Measurements from ENCODE around the gene CEP83. TPM values are rescaled to one million over a fixed set of nuclear protein-coding genes. Genes with fewer than 3 reads are reported as not detected.

CEP83 gene
- polyA plus RNA-seq, 1 donor from 2014 or later: 19.5 TPM

DNA sequence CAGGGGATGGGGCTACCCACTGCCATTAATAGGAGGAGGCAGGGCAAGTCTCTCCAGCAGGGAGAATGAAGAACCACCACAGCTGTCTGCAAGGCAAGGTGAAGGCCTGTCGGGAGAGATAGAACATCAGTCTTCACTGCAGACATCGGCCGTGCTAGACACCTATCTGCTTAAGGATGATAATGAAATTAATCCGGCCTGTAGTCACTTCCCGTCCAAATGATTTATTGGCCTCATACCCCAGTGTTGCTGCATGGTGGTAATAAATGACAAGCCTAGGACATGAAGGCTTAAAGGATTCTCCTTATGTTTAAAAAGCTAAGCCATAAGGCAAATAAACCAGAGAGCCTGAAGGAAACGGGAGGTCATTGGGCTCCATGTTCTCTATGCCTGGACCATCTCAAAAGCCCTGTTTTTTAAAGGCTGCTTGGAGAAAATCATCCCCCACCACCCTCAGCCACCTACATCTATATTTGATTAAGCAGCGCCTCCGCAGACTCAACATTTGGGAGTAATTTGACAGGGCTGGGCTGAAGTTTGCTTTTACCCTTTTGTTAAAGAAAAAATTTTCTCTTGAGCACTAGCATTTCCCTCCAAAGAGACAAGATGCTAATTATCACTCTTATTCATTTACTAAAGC, 173.6 kb downstream of the CEP83 start:
- Histone ChIP-seq H3K4me3 (ENCODE audit: low read length) (no peak overlapping the region), H3F3A (ENCODE audit: insufficient read depth, low read length, poor library complexity, severe bottlenecking) (no peaks in the 10 kb centered on the region), H3K27me3 (ENCODE audit: insufficient read depth, low read depth, low read length) (no peaks in the 10 kb centered on the region), H3K9me3 (ENCODE audit: low read length) (no peaks in the 10 kb centered on the region), H3K4me2 (ENCODE audit: low read length) (no peak overlapping the region), H3K79me2 (replicated peaks; ENCODE audit: insufficient read depth, low read length) (no peaks in the 10 kb centered on the region), H2AFZ (ENCODE audit: low read depth, low read length) (no peak overlapping the region), H3K9ac (ENCODE audit: low read length) (no peak overlapping the region), H3K9me2 (ENCODE audit: insufficient read depth, low read length) (no peaks in the 10 kb centered on the region), H3K27ac (ENCODE audit: low read length) (no peak overlapping the region), H3K36me3 (ENCODE audit: insufficient read depth, low read length) (peaks cover 10% of the 10 kb centered on the region), H4K20me1 (ENCODE audit: insufficient read depth) (no peaks in the 10 kb centered on the region)
- no peak for TF ChIP-seq EZH2 (IDR thresholded peaks at IDR 0.05; ENCODE audit: borderline replicate concordance, insufficient read depth, low read length, poor library complexity, severe bottlenecking)
- no peak for TF ChIP-seq POLR2AphosphoS5 (IDR thresholded peaks at IDR 0.05)
- TF ChIP-seq TAF1 (IDR thresholded peaks at IDR 0.05; ENCODE audit: low read depth): no peak
- TF ChIP-seq EP300 (conservative IDR thresholded peaks at IDR 0.05; ENCODE audit: poor library complexity, severe bottlenecking): no peak
- TF ChIP-seq, protein P1, sequence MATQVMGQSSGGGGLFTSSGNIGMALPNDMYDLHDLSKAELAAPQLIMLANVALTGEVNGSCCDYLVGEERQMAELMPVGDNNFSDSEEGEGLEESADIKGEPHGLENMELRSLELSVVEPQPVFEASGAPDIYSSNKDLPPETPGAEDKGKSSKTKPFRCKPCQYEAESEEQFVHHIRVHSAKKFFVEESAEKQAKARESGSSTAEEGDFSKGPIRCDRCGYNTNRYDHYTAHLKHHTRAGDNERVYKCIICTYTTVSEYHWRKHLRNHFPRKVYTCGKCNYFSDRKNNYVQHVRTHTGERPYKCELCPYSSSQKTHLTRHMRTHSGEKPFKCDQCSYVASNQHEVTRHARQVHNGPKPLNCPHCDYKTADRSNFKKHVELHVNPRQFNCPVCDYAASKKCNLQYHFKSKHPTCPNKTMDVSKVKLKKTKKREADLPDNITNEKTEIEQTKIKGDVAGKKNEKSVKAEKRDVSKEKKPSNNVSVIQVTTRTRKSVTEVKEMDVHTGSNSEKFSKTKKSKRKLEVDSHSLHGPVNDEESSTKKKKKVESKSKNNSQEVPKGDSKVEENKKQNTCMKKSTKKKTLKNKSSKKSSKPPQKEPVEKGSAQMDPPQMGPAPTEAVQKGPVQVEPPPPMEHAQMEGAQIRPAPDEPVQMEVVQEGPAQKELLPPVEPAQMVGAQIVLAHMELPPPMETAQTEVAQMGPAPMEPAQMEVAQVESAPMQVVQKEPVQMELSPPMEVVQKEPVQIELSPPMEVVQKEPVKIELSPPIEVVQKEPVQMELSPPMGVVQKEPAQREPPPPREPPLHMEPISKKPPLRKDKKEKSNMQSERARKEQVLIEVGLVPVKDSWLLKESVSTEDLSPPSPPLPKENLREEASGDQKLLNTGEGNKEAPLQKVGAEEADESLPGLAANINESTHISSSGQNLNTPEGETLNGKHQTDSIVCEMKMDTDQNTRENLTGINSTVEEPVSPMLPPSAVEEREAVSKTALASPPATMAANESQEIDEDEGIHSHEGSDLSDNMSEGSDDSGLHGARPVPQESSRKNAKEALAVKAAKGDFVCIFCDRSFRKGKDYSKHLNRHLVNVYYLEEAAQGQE (IDR thresholded peaks at IDR 0.05; ENCODE audit: borderline replicate concordance): no peak
- TF ChIP-seq MXI1 (conservative IDR thresholded peaks at IDR 0.05; ENCODE audit: poor library complexity, severe bottlenecking): no peak
- no peak for TF ChIP-seq RAD21 (conservative IDR thresholded peaks at IDR 0.05)
- TF ChIP-seq, protein P2, sequence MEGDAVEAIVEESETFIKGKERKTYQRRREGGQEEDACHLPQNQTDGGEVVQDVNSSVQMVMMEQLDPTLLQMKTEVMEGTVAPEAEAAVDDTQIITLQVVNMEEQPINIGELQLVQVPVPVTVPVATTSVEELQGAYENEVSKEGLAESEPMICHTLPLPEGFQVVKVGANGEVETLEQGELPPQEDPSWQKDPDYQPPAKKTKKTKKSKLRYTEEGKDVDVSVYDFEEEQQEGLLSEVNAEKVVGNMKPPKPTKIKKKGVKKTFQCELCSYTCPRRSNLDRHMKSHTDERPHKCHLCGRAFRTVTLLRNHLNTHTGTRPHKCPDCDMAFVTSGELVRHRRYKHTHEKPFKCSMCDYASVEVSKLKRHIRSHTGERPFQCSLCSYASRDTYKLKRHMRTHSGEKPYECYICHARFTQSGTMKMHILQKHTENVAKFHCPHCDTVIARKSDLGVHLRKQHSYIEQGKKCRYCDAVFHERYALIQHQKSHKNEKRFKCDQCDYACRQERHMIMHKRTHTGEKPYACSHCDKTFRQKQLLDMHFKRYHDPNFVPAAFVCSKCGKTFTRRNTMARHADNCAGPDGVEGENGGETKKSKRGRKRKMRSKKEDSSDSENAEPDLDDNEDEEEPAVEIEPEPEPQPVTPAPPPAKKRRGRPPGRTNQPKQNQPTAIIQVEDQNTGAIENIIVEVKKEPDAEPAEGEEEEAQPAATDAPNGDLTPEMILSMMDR (IDR thresholded peaks at IDR 0.05; ENCODE audit: poor library complexity, severe bottlenecking): no peak

DNA sequence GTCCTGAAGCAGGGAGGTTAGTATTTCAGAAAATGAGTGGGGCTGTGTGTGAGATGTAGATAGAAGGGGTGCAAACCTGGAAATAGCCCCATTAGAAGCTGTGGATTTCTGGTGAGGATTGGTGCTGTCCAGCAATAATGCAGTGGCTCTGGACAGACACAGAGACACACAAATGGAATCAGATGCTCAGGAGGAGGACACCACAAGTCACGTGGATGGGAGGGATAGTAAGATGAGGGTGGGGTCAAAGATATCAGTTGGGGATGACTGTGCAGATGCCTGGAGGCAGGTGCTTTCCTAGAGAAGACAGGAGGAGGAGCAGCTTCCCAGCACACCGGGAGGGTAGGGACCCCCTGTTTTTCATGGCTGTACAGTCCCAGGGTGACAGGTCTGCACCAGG, 174.8 kb downstream of the CEP83 start:
- no peak for TF ChIP-seq SMC3 (conservative IDR thresholded peaks at IDR 0.05; ENCODE audit: poor library complexity)
- TF ChIP-seq EZH2 (IDR thresholded peaks at IDR 0.05; ENCODE audit: borderline replicate concordance, insufficient read depth, low read length, poor library complexity, severe bottlenecking): no peak
- TF ChIP-seq, protein P2 (IDR thresholded peaks at IDR 0.05; ENCODE audit: poor library complexity, severe bottlenecking): no peak
- no peak overlapping the region for H2AFZ ChIP-seq (ENCODE audit: low read depth, low read length)
- no peaks in the 10 kb centered on the region for H3K9me2 ChIP-seq (ENCODE audit: insufficient read depth, low read length)
- H3K79me2 ChIP-seq (replicated peaks; ENCODE audit: insufficient read depth, low read length): no peaks in the 10 kb centered on the region
- no peaks in the 10 kb centered on the region for H3K9me3 ChIP-seq (ENCODE audit: low read length)
- H3K27ac ChIP-seq (ENCODE audit: low read length): no peak overlapping the region
- no peak overlapping the region for H3K9ac ChIP-seq (ENCODE audit: low read length)
- H3F3A ChIP-seq (ENCODE audit: insufficient read depth, low read length, poor library complexity, severe bottlenecking): no peaks in the 10 kb centered on the region
- no peak overlapping the region for H3K4me2 ChIP-seq (ENCODE audit: low read length)
- H3K36me3 ChIP-seq (ENCODE audit: insufficient read depth, low read length): peaks cover 10% of the 10 kb centered on the region
- H4K20me1 ChIP-seq (ENCODE audit: insufficient read depth): no peaks in the 10 kb centered on the region
- no peaks in the 10 kb centered on the region for H3K27me3 ChIP-seq (ENCODE audit: insufficient read depth, low read depth, low read length)
- no peak overlapping the region for H3K4me3 ChIP-seq (ENCODE audit: low read length)

Data from neural cell (in vitro differentiated cells).